D341Med (cell line): ENCODE results near the gene PLEKHD1.
"Not testable (repeated sequence)": the region's sequence is repeated elsewhere in the genome, so short reads cannot be mapped to it uniquely, and the experiment has no call there.

ENCODE experiments used
- DNase-seq: peaks from one replicate; pipeline ENCODE4 v3.0.0; 2012; ENCODE audit warnings: low spot score

PLEKHD1 gene

GRCh38 chr14:69481815-69482568 lies 2.5 kb upstream of the PLEKHD1 start:
- no peak for DNase-seq

- DNase-seq = peak; percentile 60
Measured at GRCh38 chr14:69483765-69484443, 624 bp upstream of the PLEKHD1 start.

- no peak for DNase-seq
Measured at GRCh38 chr14:69485315-69485660, 760 bp downstream of the PLEKHD1 start.

GRCh38 chr14:69485701-69486100 lies 1.2 kb downstream of the PLEKHD1 start:
- no peak for DNase-seq

GRCh38 chr14:69487226-69487625 lies 2.7 kb downstream of the PLEKHD1 start:
- no peak for DNase-seq

- DNase-seq = no peak
Measured at GRCh38 chr14:69487771-69488170, 3.2 kb downstream of the PLEKHD1 start.

GRCh38 chr14:69489495-69489894 lies 5.0 kb downstream of the PLEKHD1 start:
- no peak for DNase-seq

GRCh38 chr14:69490219-69490918 lies 5.8 kb downstream of the PLEKHD1 start:
- DNase-seq = no peak

GRCh38 chr14:69491193-69491592 lies 6.7 kb downstream of the PLEKHD1 start:
- no peak for DNase-seq

- no peak for DNase-seq
Measured at GRCh38 chr14:69493038-69493437, 8.5 kb downstream of the PLEKHD1 start.

- DNase-seq = peak; percentile 8
Measured at GRCh38 chr14:69493791-69494190, 9.3 kb downstream of the PLEKHD1 start.

- DNase-seq = peak; percentile 2
Measured at GRCh38 chr14:69495341-69495921, 10.9 kb downstream of the PLEKHD1 start.

- not testable (repeated sequence) for DNase-seq
Measured at GRCh38 chr14:69497866-69498265, 13.3 kb downstream of the PLEKHD1 start.

GRCh38 chr14:69498286-69498685 lies 13.8 kb downstream of the PLEKHD1 start:
- DNase-seq = not testable (repeated sequence)

GRCh38 chr14:69499436-69499835 lies 14.9 kb downstream of the PLEKHD1 start:
- DNase-seq = peak; percentile 17

GRCh38 chr14:69500096-69500495 lies 15.6 kb downstream of the PLEKHD1 start:
- peak; percentile 14 for DNase-seq

- no peak for DNase-seq
Measured at GRCh38 chr14:69500736-69501135, 16.2 kb downstream of the PLEKHD1 start.

GRCh38 chr14:69501423-69501838 lies 16.9 kb downstream of the PLEKHD1 start:
- no peak for DNase-seq

GRCh38 chr14:69504775-69505174 lies 20.2 kb downstream of the PLEKHD1 start:
- no peak for DNase-seq

GRCh38 chr14:69505338-69506240 lies 21.1 kb downstream of the PLEKHD1 start:
- no peak for DNase-seq

GRCh38 chr14:69506241-69506595 lies 21.7 kb downstream of the PLEKHD1 start:
- no peak for DNase-seq
